HTR-8/SVneo (cell line): ENCODE data around the gene ATP6V1A.

Experiments
- DNase-seq: peaks from one replicate; pipeline ENCODE4 v3.0.0; 2011; ENCODE audit warnings: low spot score, mixed read lengths; ENCODE audit not compliant: insufficient read length
- FAIRE-seq: peaks from 2 replicates; lab custom pipeline; 2011; peaks lifted over from hg19 to GRCh38; lab: Jason Lieb, UNC

Gene ATP6V1A

GRCh38 chr3:113746548-113747282, at the start of gene ATP6V1A:
Gene ATP6V1A, plus strand, starts transcription at chr3:113747035. Its CDS starts 31,719 bp downstream, at chr3:113778754.
- peak; percentile 83 for DNase-seq
- peak; percentile 49 for FAIRE-seq

GRCh38 chr3:113697500-113698090, 49.2 kb upstream of the ATP6V1A start:
- FAIRE-seq (no peak), DNase-seq (no peak)

- DNase-seq = no peak
- no peak for FAIRE-seq
Measured at GRCh38 chr3:113698213-113698742, 48.6 kb upstream of the ATP6V1A start.

GRCh38 chr3:113698956-113699355, 47.9 kb upstream of the ATP6V1A start:
- DNase-seq = no peak
- no peak for FAIRE-seq

GRCh38 chr3:113707835-113708234, 39.0 kb upstream of the ATP6V1A start:
- FAIRE-seq (no peak), DNase-seq (no peak)

GRCh38 chr3:113712129-113712528, 34.7 kb upstream of the ATP6V1A start:
- FAIRE-seq (no peak), DNase-seq (no peak)

- no peak for FAIRE-seq
- no peak for DNase-seq
Measured at GRCh38 chr3:113714702-113715101, 32.1 kb upstream of the ATP6V1A start.

GRCh38 chr3:113717308-113717707, 29.5 kb upstream of the ATP6V1A start:
- DNase-seq (no peak), FAIRE-seq (no peak)

GRCh38 chr3:113717818-113718217, 29.0 kb upstream of the ATP6V1A start:
- DNase-seq (no peak), FAIRE-seq (peak; percentile 9)

GRCh38 chr3:113719294-113719693, 27.5 kb upstream of the ATP6V1A start:
- FAIRE-seq = no peak
- DNase-seq = no peak

- FAIRE-seq (no peak), DNase-seq (no peak)
Measured at GRCh38 chr3:113719758-113720157, 27.1 kb upstream of the ATP6V1A start.

GRCh38 chr3:113721636-113722035, 25.2 kb upstream of the ATP6V1A start:
- FAIRE-seq (no peak), DNase-seq (no peak)

GRCh38 chr3:113728661-113729060, 18.2 kb upstream of the ATP6V1A start:
- DNase-seq (no peak), FAIRE-seq (no peak)

- FAIRE-seq (no peak), DNase-seq (no peak)
Measured at GRCh38 chr3:113730550-113730949, 16.3 kb upstream of the ATP6V1A start.

- DNase-seq (no peak), FAIRE-seq (no peak)
Measured at GRCh38 chr3:113731694-113732093, 15.1 kb upstream of the ATP6V1A start.

GRCh38 chr3:113736548-113737089, 10.2 kb upstream of the ATP6V1A start:
- no peak for FAIRE-seq
- DNase-seq = peak; percentile 33

GRCh38 chr3:113741086-113741485, 5.7 kb upstream of the ATP6V1A start:
- FAIRE-seq (peak; percentile 48), DNase-seq (no peak)

GRCh38 chr3:113741620-113742019, 5.2 kb upstream of the ATP6V1A start:
- FAIRE-seq (no peak), DNase-seq (no peak)

GRCh38 chr3:113743006-113743630, 3.7 kb upstream of the ATP6V1A start:
- no peak for DNase-seq
- FAIRE-seq = no peak

GRCh38 chr3:113744941-113745755, 1.7 kb upstream of the ATP6V1A start:
- FAIRE-seq (peak; percentile 63), DNase-seq (peak; percentile 83)
